Lung (tissue), 12 donors: ENCODE measurements around the gene C10orf67. TPM values are rescaled to one million over a fixed set of nuclear protein-coding genes. Genes with fewer than 3 reads are reported as not detected.

ENCODE experiments used
- ATAC-seq: fragments of 200-7000 bp; cut with Tn5 transposase; one replicate; pipeline ENCODE4 v1.9.1; 2020; ENCODE audit warnings: moderate number of reproducible peaks; ENCODE audit not compliant: insufficient read depth, low FRiP score
- DNase-seq, 3 donors: peaks; one replicate each; pipeline ENCODE4 v3.0.0-alpha.2; 2013 to 2017
- H3K27ac ChIP-seq, 2 donors: one replicate each; pipeline ENCODE4 v1.5.1; 2013; ENCODE audit warnings: mild to moderate bottlenecking in 2 of 2, moderate library complexity in 2 of 2, control low read depth in 1 of 2, inconsistent platforms in 1 of 2, low read depth in 1 of 2, low read length in 1 of 2
- H3K27me3 ChIP-seq, 3 donors: one replicate each; pipeline ENCODE4 v1.5.1; 2013; ENCODE audit warnings: low read length in 2 of 3; ENCODE audit not compliant: control insufficient read depth in 3 of 3, insufficient read depth in 3 of 3
- H3K36me3 ChIP-seq, 4 donors: one replicate each; pipeline ENCODE4 v1.5.1; 2013; ENCODE audit warnings: low read length in 4 of 4, mild to moderate bottlenecking in 1 of 4, moderate library complexity in 1 of 4; ENCODE audit not compliant: control insufficient read depth in 4 of 4, insufficient read depth in 4 of 4
- H3K4me1 ChIP-seq, 5 donors: one replicate each; pipeline ENCODE4 v1.5.1; 2013; ENCODE audit warnings: low read length in 5 of 5, mild to moderate bottlenecking in 2 of 5, moderate library complexity in 1 of 5; ENCODE audit not compliant: control insufficient read depth in 5 of 5, insufficient read depth in 5 of 5
- H3K4me3 ChIP-seq: one replicate; pipeline ENCODE4 v1.5.1; 2013; ENCODE audit warnings: mild to moderate bottlenecking, control low read depth, moderate library complexity
- H3K9ac ChIP-seq, 2 donors: one replicate each; pipeline ENCODE4 v1.5.1; 2013; ENCODE audit warnings: low read length in 2 of 2, control low read depth in 1 of 2; ENCODE audit not compliant: insufficient read depth in 1 of 2
- H3K9me3 ChIP-seq, 4 donors: one replicate each; pipeline ENCODE4 v1.5.1; 2013; ENCODE audit warnings: low read length in 3 of 4, mild to moderate bottlenecking in 1 of 4, moderate library complexity in 1 of 4; ENCODE audit not compliant: control insufficient read depth in 4 of 4, insufficient read depth in 3 of 4
- WGBS, 2 donors: extraction: QIAGEN DNeasy Blood & Tissue Kit; methylation state at CpG; one replicate each; pipeline ENCODE4 v1.1.7; 2013; 5-methylcytosine and 5-hydroxymethylcytosine counted together
- polyA plus RNA-seq, 2 donors: library from polyadenylated mRNA; stranded (reverse); fragments of 200-250 nt; gene quantifications; one replicate each; pipeline ENCODE4 v1.2.1, GENCODE V29; 2013
- total RNA-seq, 2 donors: library from RNA; depleted of rRNA in 1 of 2; stranded (reverse); fragments of >200 nt in 1 of 2; gene quantifications; one replicate each; pipeline ENCODE4 v1.2.1, GENCODE V29; 2014 to 2021
- TF ChIP-seq, protein P1 (sequence below): IDR thresholded peaks from 2 replicates; pipeline ENCODE4 v1.5.1; 2012; ENCODE audit warnings: mild to moderate bottlenecking; ENCODE audit errors: control extremely low read depth, extremely low read depth
- donor health status: control.
- donor health status: control.
- donor health status: Bipolar disorder and iron deficiency.
- donor health status: healthy.
- donor health status: DM: yes; HTN: yes; CAD: no.

The C10orf67 gene
- total and polyA plus RNA-seq, 4 donors = 0.33 to 2.3 (median 0.91) TPM

DNA sequence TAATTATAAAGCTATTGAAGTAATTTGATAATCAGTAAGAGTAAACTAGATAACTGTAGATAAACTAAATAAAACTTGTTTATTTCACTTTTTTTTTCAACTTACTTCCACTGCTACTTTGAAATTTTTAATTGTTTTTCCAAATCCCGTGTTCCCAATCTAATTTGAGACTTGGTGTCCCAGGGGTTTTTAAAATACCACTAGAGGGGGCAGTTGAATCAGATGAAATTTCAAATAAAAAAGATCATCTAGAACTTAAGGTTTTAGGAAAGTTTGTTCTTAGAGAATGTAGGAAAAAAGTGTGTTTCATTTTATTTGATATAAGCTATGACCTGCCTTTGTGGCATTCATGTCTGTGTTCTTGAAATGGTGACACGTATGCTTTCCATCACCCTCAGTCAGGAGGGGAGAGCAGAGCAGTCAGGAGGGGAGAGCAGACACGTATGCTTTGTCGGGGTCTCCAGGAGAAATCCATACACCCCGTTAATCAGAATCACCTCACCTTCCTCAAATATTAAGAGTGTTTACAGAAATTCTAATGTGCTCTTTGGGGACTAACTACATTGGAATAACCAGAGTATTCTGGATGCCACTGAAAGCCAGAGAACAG lies 49.9 kb downstream of the C10orf67 start:
- no peaks in the 10 kb centered on the region for H3K36me3 ChIP-seq
- ATAC-seq (no peak), DNase-seq (peak in 2 of 3 donors; percentile 49 to 58)
- H3K27ac ChIP-seq = no peak overlapping the region
- TF ChIP-seq, protein P1, sequence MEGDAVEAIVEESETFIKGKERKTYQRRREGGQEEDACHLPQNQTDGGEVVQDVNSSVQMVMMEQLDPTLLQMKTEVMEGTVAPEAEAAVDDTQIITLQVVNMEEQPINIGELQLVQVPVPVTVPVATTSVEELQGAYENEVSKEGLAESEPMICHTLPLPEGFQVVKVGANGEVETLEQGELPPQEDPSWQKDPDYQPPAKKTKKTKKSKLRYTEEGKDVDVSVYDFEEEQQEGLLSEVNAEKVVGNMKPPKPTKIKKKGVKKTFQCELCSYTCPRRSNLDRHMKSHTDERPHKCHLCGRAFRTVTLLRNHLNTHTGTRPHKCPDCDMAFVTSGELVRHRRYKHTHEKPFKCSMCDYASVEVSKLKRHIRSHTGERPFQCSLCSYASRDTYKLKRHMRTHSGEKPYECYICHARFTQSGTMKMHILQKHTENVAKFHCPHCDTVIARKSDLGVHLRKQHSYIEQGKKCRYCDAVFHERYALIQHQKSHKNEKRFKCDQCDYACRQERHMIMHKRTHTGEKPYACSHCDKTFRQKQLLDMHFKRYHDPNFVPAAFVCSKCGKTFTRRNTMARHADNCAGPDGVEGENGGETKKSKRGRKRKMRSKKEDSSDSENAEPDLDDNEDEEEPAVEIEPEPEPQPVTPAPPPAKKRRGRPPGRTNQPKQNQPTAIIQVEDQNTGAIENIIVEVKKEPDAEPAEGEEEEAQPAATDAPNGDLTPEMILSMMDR = no peak
- H3K27me3 ChIP-seq = peaks cover 3 to 8% (median 3%) of the 10 kb centered on the region in 3 donors
- no peaks in the 10 kb centered on the region for H3K9me3 ChIP-seq
- H3K4me1 ChIP-seq = peaks cover 0 to 9% (median 0%) of the 10 kb centered on the region in 5 donors
- H3K9ac ChIP-seq = no peak overlapping the region
- H3K4me3 ChIP-seq = no peak overlapping the region
- 53 to 64% methylated on average over 5 of the region's 5 CpGs for WGBS, 2 donors

DNA sequence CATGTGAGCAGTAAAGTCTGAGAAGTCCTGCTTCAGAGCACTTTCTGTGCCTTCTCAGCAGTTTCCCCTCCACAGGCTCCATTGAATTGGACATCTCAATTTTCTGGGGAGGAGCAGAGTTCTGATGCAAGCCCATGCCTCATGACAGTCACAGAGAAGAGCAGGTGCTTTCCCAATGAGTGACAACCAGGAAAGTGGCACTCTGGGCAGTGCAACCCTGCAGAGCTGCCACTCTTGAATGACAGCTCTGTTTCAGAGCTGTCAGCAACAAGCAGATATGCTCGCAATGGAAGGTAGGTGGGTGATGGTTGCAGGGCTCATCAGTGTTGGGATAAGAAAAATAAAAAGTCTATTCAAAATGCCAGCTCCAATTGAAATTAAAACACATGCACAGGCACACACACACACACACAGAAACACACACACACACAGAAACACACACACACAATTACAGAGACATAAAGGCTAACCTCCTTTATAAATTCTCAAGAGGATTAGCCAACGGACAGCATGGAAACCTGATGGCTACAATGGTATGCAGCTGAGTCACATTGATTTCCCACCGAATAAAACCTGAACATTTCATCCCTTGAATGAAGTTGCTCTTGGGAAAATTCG lies 50.5 kb downstream of the C10orf67 start:
- Histone ChIP-seq H3K36me3 (no peaks in the 10 kb centered on the region), H3K4me1 (peaks cover 0 to 9% (median 0%) of the 10 kb centered on the region in 5 donors), H3K9ac (no peak overlapping the region), H3K9me3 (no peaks in the 10 kb centered on the region), H3K27ac (no peak overlapping the region), H3K27me3 (peaks cover 3 to 8% (median 3%) of the 10 kb centered on the region in 3 donors), H3K4me3 (no peak overlapping the region)
- TF ChIP-seq, protein P1 = no peak
- WGBS, 2 donors = 57 to 70% methylated on average over 4 of the region's 4 CpGs
- DNase-seq = no peak
- no peak for ATAC-seq

DNA sequence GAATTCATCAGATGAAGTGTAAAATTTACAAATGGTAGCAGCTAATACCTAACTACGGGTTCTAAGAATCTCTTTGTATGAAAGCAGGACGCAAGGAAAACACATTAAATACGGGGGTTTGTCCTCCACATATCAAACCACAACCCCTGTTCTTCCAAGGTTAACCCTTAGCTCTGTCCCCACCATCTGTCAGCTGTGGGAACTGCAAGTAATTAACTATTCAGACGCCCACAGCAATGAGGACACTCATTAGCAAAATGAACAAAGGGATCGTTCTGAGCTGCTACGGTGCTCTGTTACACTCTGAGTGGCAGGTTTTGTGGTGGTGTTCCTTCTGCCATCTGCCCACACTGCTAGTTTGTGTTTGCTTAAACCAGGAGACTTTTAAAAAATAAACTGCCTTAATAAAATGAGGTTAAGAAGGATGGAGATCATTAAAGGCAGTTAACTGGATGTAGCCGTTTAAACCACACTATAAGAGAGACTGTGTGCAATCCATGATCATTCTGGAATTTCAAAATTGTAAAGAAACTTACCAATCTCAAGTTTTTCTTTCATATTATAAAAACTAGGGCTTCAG lies 51.4 kb downstream of the C10orf67 start:
- peak; percentile 21 to 56 (median 40) for DNase-seq

More for the DNA sequence above, 51.4 kb downstream of the C10orf67 start:
- Histone ChIP-seq H3K4me1 (peaks cover 0 to 9% (median 0%) of the 10 kb centered on the region in 5 donors), H3K27me3 (peaks cover 3 to 8% (median 3%) of the 10 kb centered on the region in 3 donors), H3K27ac (no peak overlapping the region), H3K9ac (no peak overlapping the region), H3K4me3 (no peak overlapping the region), H3K9me3 (no peaks in the 10 kb centered on the region), H3K36me3 (no peaks in the 10 kb centered on the region)
- TF ChIP-seq, protein P1 = no peak
- WGBS, 2 donors = 16 to 20% methylated on average over 7 of the region's 7 CpGs
- ATAC-seq = no peak
